Panc1 (cell line): Measurements from ENCODE around the gene NXT1. TPM values are rescaled to one million over a fixed set of nuclear protein-coding genes. Genes with fewer than 3 reads are reported as not detected.

Source experiments
- ATAC-seq: fragments of 200-7000 bp; cut with Tn5 transposase; 2 replicates; pipeline ENCODE4 v1.9.1; 2020; ENCODE audit warnings: mild to moderate bottlenecking, moderate library complexity
- BruUV-seq: library from RNA; stranded (reverse); fragments of 400-500 nt; replicated peaks from 2 replicates; lab custom pipeline; 2021; lab: Mats Ljungman, UMichigan
- CTCF ChIA-PET: fragments of 300-600 bp; sonication (Branson Sonifier 250); formaldehyde crosslinking; loops from one replicate; lab custom pipeline; 2022; ENCODE audit warnings: antibody characterized with exemption; lab: Charles Lee
- POLR2A ChIA-PET: fragments of 300-600 bp; sonication (Branson Sonifier 250); formaldehyde crosslinking; loops from one replicate; lab custom pipeline; 2022; ENCODE audit warnings: antibody characterized with exemption; lab: Charles Lee
- DNase-seq: peaks from one replicate; pipeline ENCODE4 v3.0.0-alpha.2; 2010; ENCODE audit warnings: low read depth, low spot score
- H3K27ac ChIP-seq: 2 replicates; pipeline ENCODE4 v1.5.1; 2011; ENCODE audit warnings: mild to moderate bottlenecking, low read length, inconsistent platforms
- H3K27me3 ChIP-seq: fragments of 200-500 bp; sonication (Bioruptor generic); 2 replicates; pipeline ENCODE4 v1.6.0; 2014; ENCODE audit warnings: low read length, inconsistent platforms; ENCODE audit not compliant: control insufficient read depth, insufficient read depth
- H3K36me3 ChIP-seq: fragments of 200-500 bp; sonication (Bioruptor generic); 2 replicates; pipeline ENCODE4 v1.5.1; 2014; ENCODE audit warnings: inconsistent platforms, mild to moderate bottlenecking, low read length, moderate library complexity; ENCODE audit not compliant: control insufficient read depth, insufficient read depth
- H3K4me1 ChIP-seq: 2 replicates; pipeline ENCODE4 v1.5.1; 2011; ENCODE audit warnings: inconsistent platforms, mild to moderate bottlenecking, low read length, moderate library complexity; ENCODE audit not compliant: control insufficient read depth, insufficient read depth
- H3K4me3 ChIP-seq, 2 experiments: 2 replicates each; pipeline ENCODE4 v1.5.1; 2011 to 2012; ENCODE audit warnings: low read depth in 2 of 2, low read length in 2 of 2, mild to moderate bottlenecking in 2 of 2, inconsistent platforms in 1 of 2, moderate library complexity in 1 of 2
- H3K9me3 ChIP-seq: fragments of 200-500 bp; sonication (Bioruptor generic); 2 replicates; pipeline ENCODE4 v1.5.1; 2014; ENCODE audit warnings: low read depth, mild to moderate bottlenecking, inconsistent platforms, low read length, moderate library complexity; ENCODE audit not compliant: control insufficient read depth, insufficient read depth
- CTCF ChIP-seq: fragments of 450-650 bp; IDR thresholded peaks from 2 replicates; pipeline ENCODE4 v1.5.1; 2017; ENCODE audit warnings: mild to moderate bottlenecking
- POLR2AphosphoS5 ChIP-seq: IDR thresholded peaks from 2 replicates; pipeline ENCODE4 v1.6.1; 2012; ENCODE audit warnings: mild to moderate bottlenecking, low read depth, low read length, moderate library complexity
- REST ChIP-seq, 2 experiments: IDR thresholded peaks; 2 replicates each; pipeline ENCODE4 v1.6.1; 2011 to 2012; ENCODE audit warnings: low read depth in 2 of 2, control low read depth in 1 of 2, low read length in 1 of 2, mild to moderate bottlenecking in 1 of 2, moderate library complexity in 1 of 2; ENCODE audit not compliant: insufficient read depth in 1 of 2
- SIN3A ChIP-seq: IDR thresholded peaks from 2 replicates; pipeline ENCODE4 v1.6.1; 2012; ENCODE audit warnings: low read depth, mild to moderate bottlenecking, low read length, moderate library complexity, borderline replicate concordance; ENCODE audit not compliant: insufficient read depth
- TCF7L2 ChIP-seq: IDR thresholded peaks from 2 replicates; pipeline ENCODE4 v1.6.1; 2011; ENCODE audit warnings: mild to moderate bottlenecking, low read depth, low read length, inconsistent platforms
- in situ Hi-C: cut with HindIII; loops from 2 replicates; pipeline ENCODE4 v1.10.0; 2016; ENCODE audit warnings: low sequenced_read_pairs, low pct_unique_long_range_greater_than_20kb
- intact Hi-C: fragments of 100-400 bp; cut with micrococcal nuclease; formaldehyde crosslinking; loops from one replicate; pipeline ENCODE4 v1.10.0; 2022; ENCODE audit not compliant: unreplicated experiment
- total RNA-seq: library from RNA; stranded (reverse); gene quantifications from one replicate; pipeline ENCODE4 v1.2.1, GENCODE V29; 2021; ENCODE audit not compliant: unreplicated experiment

NXT1 gene
- total RNA-seq, 1 experiment from 2014 or later, result 31.3 TPM

- H3K4me1 ChIP-seq, result no peaks in the 10 kb centered on the region
- no peak for DNase-seq
- H3K27me3 ChIP-seq, result no peaks in the 10 kb centered on the region
- H3K9me3 ChIP-seq, result no peaks in the 10 kb centered on the region
- CTCF ChIA-PET, result no interaction called here
- no peak overlapping the region for H3K4me3 ChIP-seq
- H3K27ac ChIP-seq, result no peak overlapping the region
- no peak for TF ChIP-seq REST (IDR thresholded peaks at IDR 0.05; ENCODE audit: insufficient read depth in 1 of 2, low read depth in 2 of 2, low read length in 1 of 2)
- no peak for TF ChIP-seq SIN3A
- no peak for TF ChIP-seq POLR2AphosphoS5
- no peak for TF ChIP-seq TCF7L2
- no peak for TF ChIP-seq CTCF
- no TSS peak for BruUV-seq
- in situ Hi-C loops, result no loop called here
- H3K36me3 ChIP-seq, result 0 out of 2 replicates have a peak, but pooled peaks cover 2% of the 10 kb centered on the region
- intact Hi-C loops, result no loop called here
- no peak for ATAC-seq
- POLR2A ChIA-PET, result no interaction called here
Measured at GRCh38 chr20:23387118-23387443, 36.5 kb downstream of the NXT1 start.

DNA sequence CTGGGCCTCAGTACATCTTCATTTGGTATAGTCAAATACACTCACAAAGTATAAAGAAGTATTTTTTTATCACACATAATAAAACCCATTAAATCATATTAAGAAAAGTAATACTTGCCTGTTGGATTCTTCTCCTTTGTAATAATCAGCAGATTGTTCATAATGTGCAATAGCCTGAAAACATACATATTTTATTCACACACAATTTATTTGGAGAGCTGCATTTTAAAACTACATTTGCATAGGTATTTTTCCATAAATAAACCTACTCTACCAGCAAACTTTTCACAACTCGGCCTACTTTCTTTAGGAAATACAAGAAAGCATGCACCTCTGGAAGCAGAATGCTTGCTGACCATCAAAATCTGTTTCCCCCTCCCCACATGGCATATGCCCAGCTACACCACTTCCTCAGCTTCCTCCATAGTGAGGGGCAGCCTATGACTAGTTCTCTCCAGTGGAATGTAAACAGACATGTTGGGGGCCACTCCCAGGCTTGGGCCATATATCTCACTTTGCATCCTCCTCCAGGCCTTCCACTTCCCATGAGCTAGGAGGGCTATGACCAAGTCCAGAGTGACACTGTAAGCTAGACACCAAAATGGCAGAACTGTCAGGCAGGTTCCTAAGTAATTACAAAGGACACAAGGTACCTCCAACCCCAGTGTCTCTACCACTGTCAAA lies 39.6 kb downstream of the NXT1 start:
- CTCF ChIA-PET, result no interaction called here
- intact Hi-C loops, result no loop called here

More for the DNA sequence above, 39.6 kb downstream of the NXT1 start:
- in situ Hi-C loops, result no loop called here
- DNase-seq (no peak), ATAC-seq (no peak)
- H3K36me3 ChIP-seq, result peaks cover 2% of the 10 kb centered on the region; the same call in 1 of the 2 replicates
- no TSS peak for BruUV-seq
- POLR2A ChIA-PET, result no interaction called here
- H3K27ac ChIP-seq, result no peak overlapping the region
- H3K9me3 ChIP-seq, result no peaks in the 10 kb centered on the region
- no peaks in the 10 kb centered on the region for H3K4me1 ChIP-seq
- no peak for TF ChIP-seq CTCF
- no peak for TF ChIP-seq SIN3A
- TF ChIP-seq TCF7L2, result no peak
- TF ChIP-seq POLR2AphosphoS5, result no peak
- no peak for TF ChIP-seq REST (IDR thresholded peaks at IDR 0.05; ENCODE audit: insufficient read depth in 1 of 2, low read depth in 2 of 2, low read length in 1 of 2)
- H3K27me3 ChIP-seq, result no peaks in the 10 kb centered on the region
- no peak overlapping the region for H3K4me3 ChIP-seq
